GM19438 (cell line): ENCODE data around the gene SLC43A3.
A peak's percentile ranks its signal among the peaks of the same experiment; 100 is the strongest.

Source experiments
- ATAC-seq: cut with Tn5 transposase; IDR thresholded peaks from one replicate; pipeline ENCODE4 v1.9.1; 2021; ENCODE audit warnings: low read depth; ENCODE audit not compliant: unreplicated experiment

The SLC43A3 gene

GRCh38 chr11:57430952-57431351 is 4.0 kb upstream of the SLC43A3 start:
- no peak for ATAC-seq

- ATAC-seq, result no peak
Observed at GRCh38 chr11:57429946-57430345, 3.0 kb upstream of the SLC43A3 start.

GRCh38 chr11:57428643-57429042 is 1.7 kb upstream of the SLC43A3 start:
- no peak for ATAC-seq

GRCh38 chr11:57427727-57428082 is 784 bp upstream of the SLC43A3 start:
- no peak for ATAC-seq

- ATAC-seq, result no peak
Observed at GRCh38 chr11:57426439-57426928, 437 bp downstream of the SLC43A3 start.

GRCh38 chr11:57425565-57426438 is 1.1 kb downstream of the SLC43A3 start:
- ATAC-seq, result no peak

GRCh38 chr11:57424792-57425564 is 1.9 kb downstream of the SLC43A3 start:
- peak; percentile 92 for ATAC-seq

GRCh38 chr11:57424137-57424791 is 2.7 kb downstream of the SLC43A3 start:
- ATAC-seq, result no peak

- ATAC-seq, result no peak
Observed at GRCh38 chr11:57422669-57423068, 4.3 kb downstream of the SLC43A3 start.

- ATAC-seq, result no peak
Observed at GRCh38 chr11:57421805-57422204, 5.1 kb downstream of the SLC43A3 start.

- ATAC-seq, result no peak
Observed at GRCh38 chr11:57421066-57421465, 5.9 kb downstream of the SLC43A3 start.

- no peak for ATAC-seq
Observed at GRCh38 chr11:57419146-57419545, 7.8 kb downstream of the SLC43A3 start.

- no peak for ATAC-seq
Observed at GRCh38 chr11:57418131-57418530, 8.8 kb downstream of the SLC43A3 start.

GRCh38 chr11:57417056-57417455 is 9.9 kb downstream of the SLC43A3 start:
- ATAC-seq, result no peak

GRCh38 chr11:57416436-57416835 is 10.5 kb downstream of the SLC43A3 start:
- ATAC-seq, result no peak

- no peak for ATAC-seq
Observed at GRCh38 chr11:57414612-57415212, 12.2 kb downstream of the SLC43A3 start.

GRCh38 chr11:57413681-57414080 is 13.2 kb downstream of the SLC43A3 start:
- no peak for ATAC-seq

- no peak for ATAC-seq
Observed at GRCh38 chr11:57410287-57410686, 16.6 kb downstream of the SLC43A3 start.

- no peak for ATAC-seq
Observed at GRCh38 chr11:57409321-57410100, 17.4 kb downstream of the SLC43A3 start.

- ATAC-seq, result no peak
Observed at GRCh38 chr11:57408771-57409170, 18.1 kb downstream of the SLC43A3 start.
